BJ (cell line): ENCODE measurements around the gene FRG1. TPM values are rescaled to one million over a fixed set of nuclear protein-coding genes. Genes with fewer than 3 reads are reported as not detected.
"Not testable (repeated sequence)": the region's sequence is repeated elsewhere in the genome, so short reads cannot be mapped to it uniquely, and the experiment has no call there.

Experiments used
- CTCF ChIA-PET: fragments of 350-600 bp; formaldehyde crosslinking; extraction: SDS; loops from one replicate; lab custom pipeline; 2021; ENCODE audit warnings: antibody characterized with exemption, inconsistent platforms; lab: Yijun Ruan, JAX
- POLR2A ChIA-PET: fragments of 300-600 bp; sonication (Branson Sonifier 250); formaldehyde crosslinking; extraction: SDS; loops from one replicate; lab custom pipeline; 2021; ENCODE audit warnings: antibody characterized with exemption; lab: Charles Lee
- DNase-seq: peaks from one replicate; pipeline ENCODE4 v3.0.0-alpha.2; 2011; ENCODE audit warnings: low read depth
- H3K27me3 ChIP-seq: 2 replicates; pipeline ENCODE4 v1.6.0; 2011; ENCODE audit warnings: low read length; ENCODE audit not compliant: control insufficient read depth, insufficient read depth
- H3K36me3 ChIP-seq: 2 replicates; pipeline ENCODE4 v1.5.1; 2011; ENCODE audit warnings: low read length; ENCODE audit not compliant: control insufficient read depth, insufficient read depth
- H3K4me3 ChIP-seq: 2 replicates; pipeline ENCODE4 v1.5.1; 2011; ENCODE audit warnings: low read depth, mild to moderate bottlenecking, control low read depth, low read length
- CTCF ChIP-seq: IDR thresholded peaks from 2 replicates; pipeline ENCODE4 v1.5.1; 2011; ENCODE audit warnings: low read depth, mild to moderate bottlenecking, control low read depth, inconsistent platforms, low read length, moderate library complexity; ENCODE audit not compliant: insufficient read depth
- polyA plus RNA-seq: library from polyadenylated mRNA; depleted of rRNA; stranded (reverse); fragments of >200 nt; gene quantifications from 2 replicates; pipeline ENCODE4 v1.2.3, GENCODE V29; 2011; rRNA removed
- small RNA-seq: library from RNA; depleted of rRNA; stranded (forward); fragments of <200 nt; gene quantifications from one replicate; pipeline ENCODE3, GENCODE V24; 2012; ENCODE audit warnings: low replicate concordance, low read depth; ENCODE audit not compliant: insufficient read length

FRG1 gene
- polyA plus RNA-seq, 1 experiment = 7.0 TPM

- CTCF ChIA-PET = no interaction called here
- H3K4me3 ChIP-seq = no peak overlapping the region
- no peak for DNase-seq
- POLR2A ChIA-PET = no interaction called here
- no peaks in the 10 kb centered on the region for H3K27me3 ChIP-seq
- H3K36me3 ChIP-seq = no peaks in the 10 kb centered on the region
- no peak for TF ChIP-seq CTCF
Observed at GRCh38 chr4:189988877-189989431, 48.3 kb downstream of the FRG1 start.

DNA sequence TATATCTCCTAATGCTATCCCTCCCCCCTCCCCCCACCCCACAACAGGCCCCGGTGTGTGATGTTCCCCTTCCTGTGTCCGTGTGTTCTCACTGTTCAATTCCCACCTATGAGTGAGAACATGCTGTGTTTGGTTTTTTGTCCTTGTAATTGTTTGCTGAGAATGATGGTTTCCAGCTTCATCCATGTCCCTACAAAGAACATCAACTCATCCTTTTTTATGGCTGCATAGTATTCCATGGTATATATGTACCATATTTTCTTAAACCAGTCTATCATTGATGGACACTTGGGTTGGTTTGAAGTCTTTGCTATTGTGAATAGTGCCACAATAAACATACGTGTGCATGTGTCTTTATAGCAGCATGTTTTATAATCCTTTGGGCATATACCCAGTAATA, 49.3 kb downstream of the FRG1 start:
- H3K27me3 ChIP-seq, H3K4me3 ChIP-seq, POLR2A ChIA-PET, CTCF ChIA-PET, H3K36me3 ChIP-seq, DNase-seq: not testable (repeated sequence)

Small RNA genes lying within 50 kb of the gene (small RNA-seq; reads per million reads assigned to genes)
- not detected for gene MLLT10P2

Other genes starting within 250 kb of the FRG1 start
- not detected in 2 replicates for gene FRG2, start 86.4 kb downstream of the FRG1 start, polyA plus RNA-seq
- gene DBET, start 123.6 kb downstream of the FRG1 start, polyA plus RNA-seq = not detected in 2 replicates
- gene DUX4, start 232.9 kb downstream of the FRG1 start, polyA plus RNA-seq = not detected in 2 replicates